HG03039 (cell line): ENCODE measurements around the gene SMG7.
"Not testable (repeated sequence)": the region's sequence is repeated elsewhere in the genome, so short reads cannot be mapped to it uniquely, and the experiment has no call there.

Experiments used
- ATAC-seq: cut with Tn5 transposase; IDR thresholded peaks from one replicate; pipeline ENCODE4 v1.9.1; 2021; ENCODE audit warnings: mild to moderate bottlenecking, moderate library complexity; ENCODE audit not compliant: unreplicated experiment

SMG7 gene

GRCh38 chr1:183472488-183473216, at the start of gene SMG7:
SMG7 (plus strand) TSS chr1:183472499; CDS start chr1:183472621, 122 bp downstream.
- peak; percentile 15 for ATAC-seq

GRCh38 chr1:183423541-183423940, 48.8 kb upstream of the SMG7 start:
- no peak for ATAC-seq

GRCh38 chr1:183424691-183425090, 47.6 kb upstream of the SMG7 start:
- no peak for ATAC-seq

GRCh38 chr1:183427591-183427990, 44.7 kb upstream of the SMG7 start:
- ATAC-seq = not testable (repeated sequence)

- ATAC-seq = no peak
Observed at GRCh38 chr1:183431840-183432547, 40.3 kb upstream of the SMG7 start.

GRCh38 chr1:183432548-183432875, 39.8 kb upstream of the SMG7 start:
- no peak for ATAC-seq

GRCh38 chr1:183433703-183434102, 38.6 kb upstream of the SMG7 start:
- ATAC-seq = no peak

GRCh38 chr1:183435497-183435896, 36.8 kb upstream of the SMG7 start:
- no peak for ATAC-seq

GRCh38 chr1:183438060-183438459, 34.2 kb upstream of the SMG7 start:
- ATAC-seq = no peak

GRCh38 chr1:183443011-183443410, 29.3 kb upstream of the SMG7 start:
- ATAC-seq = no peak

- ATAC-seq = no peak
Observed at GRCh38 chr1:183443466-183443865, 28.8 kb upstream of the SMG7 start.

GRCh38 chr1:183444243-183444642, 28.1 kb upstream of the SMG7 start:
- no peak for ATAC-seq

- no peak for ATAC-seq
Observed at GRCh38 chr1:183449223-183449770, 23.0 kb upstream of the SMG7 start.

GRCh38 chr1:183450093-183450492, 22.2 kb upstream of the SMG7 start:
- ATAC-seq = no peak

- ATAC-seq = no peak
Observed at GRCh38 chr1:183454377-183454776, 17.9 kb upstream of the SMG7 start.

- no peak for ATAC-seq
Observed at GRCh38 chr1:183456826-183457225, 15.5 kb upstream of the SMG7 start.

GRCh38 chr1:183457449-183457848, 14.8 kb upstream of the SMG7 start:
- ATAC-seq = no peak

GRCh38 chr1:183460596-183460995, 11.7 kb upstream of the SMG7 start:
- no peak for ATAC-seq

- ATAC-seq = no peak
Observed at GRCh38 chr1:183461350-183461749, 10.9 kb upstream of the SMG7 start.

GRCh38 chr1:183463566-183463965, 8.7 kb upstream of the SMG7 start:
- ATAC-seq = no peak

- ATAC-seq = no peak
Observed at GRCh38 chr1:183466781-183467180, 5.5 kb upstream of the SMG7 start.

GRCh38 chr1:183467687-183468086, 4.6 kb upstream of the SMG7 start:
- no peak for ATAC-seq
